HG02798 (cell line): ENCODE data around the gene RIMBP3B.
"Not testable (repeated sequence)": the region's sequence is repeated elsewhere in the genome, so short reads cannot be mapped to it uniquely, and the experiment has no call there.

Experiments
- ATAC-seq: cut with Tn5 transposase; IDR thresholded peaks from one replicate; pipeline ENCODE4 v1.9.1; 2021; ENCODE audit warnings: mild to moderate bottlenecking; ENCODE audit not compliant: unreplicated experiment, poor library complexity

Gene RIMBP3B

GRCh38 chr22:21383701-21384467, at the start of gene RIMBP3B:
RIMBP3B (plus strand) TSS chr22:21383751; CDS start chr22:21383859, 108 bp downstream.
- peak; percentile 60 for ATAC-seq

GRCh38 chr22:21357527-21357926, 26.0 kb upstream of the RIMBP3B start:
- not testable (repeated sequence) for ATAC-seq

- ATAC-seq = not testable (repeated sequence)
These were observed 23.0 kb upstream of the RIMBP3B start for GRCh38 chr22:21360525-21360924.

- ATAC-seq = not testable (repeated sequence)
These were observed 21.1 kb upstream of the RIMBP3B start for GRCh38 chr22:21362473-21362872.

GRCh38 chr22:21363061-21363460, 20.5 kb upstream of the RIMBP3B start:
- ATAC-seq = not testable (repeated sequence)

- ATAC-seq = not testable (repeated sequence)
These were observed 19.7 kb upstream of the RIMBP3B start for GRCh38 chr22:21363803-21364202.

GRCh38 chr22:21364362-21364761, 19.2 kb upstream of the RIMBP3B start:
- ATAC-seq = not testable (repeated sequence)

GRCh38 chr22:21365337-21365736, 18.2 kb upstream of the RIMBP3B start:
- not testable (repeated sequence) for ATAC-seq

GRCh38 chr22:21368603-21369310, 14.8 kb upstream of the RIMBP3B start:
- not testable (repeated sequence) for ATAC-seq

- not testable (repeated sequence) for ATAC-seq
These were observed 7.7 kb upstream of the RIMBP3B start for GRCh38 chr22:21375880-21376279.

- peak; percentile 19 for ATAC-seq
These were observed 1.2 kb downstream of the RIMBP3B start for GRCh38 chr22:21384468-21385357.

- not testable (repeated sequence) for ATAC-seq
These were observed 5.9 kb downstream of the RIMBP3B start for GRCh38 chr22:21389480-21389879.

GRCh38 chr22:21390013-21390412, 6.5 kb downstream of the RIMBP3B start:
- not testable (repeated sequence) for ATAC-seq

- ATAC-seq = not testable (repeated sequence)
These were observed 11.1 kb downstream of the RIMBP3B start for GRCh38 chr22:21394613-21395012.

- ATAC-seq = not testable (repeated sequence)
These were observed 17.8 kb downstream of the RIMBP3B start for GRCh38 chr22:21401197-21401969.

- ATAC-seq = not testable (repeated sequence)
These were observed 19.3 kb downstream of the RIMBP3B start for GRCh38 chr22:21402763-21403314.

- not testable (repeated sequence) for ATAC-seq
These were observed 23.6 kb downstream of the RIMBP3B start for GRCh38 chr22:21407139-21407538.

- ATAC-seq = not testable (repeated sequence)
These were observed 24.2 kb downstream of the RIMBP3B start for GRCh38 chr22:21407792-21408191.

- ATAC-seq = not testable (repeated sequence)
These were observed 32.8 kb downstream of the RIMBP3B start for GRCh38 chr22:21416375-21416774.
